HEK293T (cell line): ENCODE results near the gene RIPPLY1.

Source experiments
- CTCF ChIA-PET: fragments of 350-600 bp; formaldehyde crosslinking; extraction: SDS; loops from one replicate; lab custom pipeline; 2021; ENCODE audit warnings: antibody characterized with exemption, inconsistent platforms; lab: Yijun Ruan, JAX
- POLR2A ChIA-PET: fragments of 350-600 bp; formaldehyde crosslinking; extraction: SDS; loops from one replicate; lab custom pipeline; 2020; ENCODE audit warnings: antibody characterized with exemption, inconsistent platforms; lab: Yijun Ruan, JAX
- DNase-seq: peaks from one replicate; pipeline ENCODE4 v3.0.0; 2012; ENCODE audit warnings: mixed read lengths; ENCODE audit errors: extremely low spot score
- ARNT ChIP-seq: fragments of 450-650 bp; IDR thresholded peaks from 2 replicates; pipeline ENCODE4 v1.6.1; 2017; ENCODE audit warnings: mild to moderate bottlenecking
- BHLHE40 ChIP-seq: fragments of 450-650 bp; IDR thresholded peaks from 2 replicates; pipeline ENCODE4 v1.6.1; 2016; ENCODE audit warnings: mild to moderate bottlenecking, moderate library complexity, borderline replicate concordance
- CTBP1 ChIP-seq: fragments of 450-650 bp; IDR thresholded peaks from 2 replicates; pipeline ENCODE4 v1.6.1; 2016; ENCODE audit warnings: borderline replicate concordance
- ELF4 ChIP-seq: fragments of 450-650 bp; IDR thresholded peaks from 2 replicates; pipeline ENCODE4 v1.6.1; 2017; ENCODE audit warnings: antibody characterized with exemption
- FOXA1 ChIP-seq: fragments of 450-650 bp; IDR thresholded peaks from 2 replicates; pipeline ENCODE4 v1.6.1; 2016; ENCODE audit warnings: mild to moderate bottlenecking
- FOXK2 ChIP-seq: fragments of 450-650 bp; IDR thresholded peaks from 2 replicates; pipeline ENCODE4 v1.6.1; 2016; ENCODE audit warnings: mild to moderate bottlenecking
- FOXM1 ChIP-seq: fragments of 450-650 bp; IDR thresholded peaks from 2 replicates; pipeline ENCODE4 v1.6.1; 2017; ENCODE audit warnings: mild to moderate bottlenecking, borderline replicate concordance
- HDGF ChIP-seq: fragments of 450-650 bp; IDR thresholded peaks from 2 replicates; pipeline ENCODE4 v1.6.1; 2017; ENCODE audit warnings: antibody characterized with exemption, borderline replicate concordance
- L3MBTL2 ChIP-seq: fragments of 450-650 bp; conservative IDR thresholded peaks from 2 replicates; pipeline ENCODE4 v1.6.1; 2016; ENCODE audit warnings: mild to moderate bottlenecking
- LEF1 ChIP-seq: fragments of 450-650 bp; IDR thresholded peaks from 2 replicates; pipeline ENCODE4 v1.6.1; 2017; ENCODE audit warnings: mild to moderate bottlenecking, borderline replicate concordance
- NFRKB ChIP-seq: fragments of 450-650 bp; IDR thresholded peaks from 2 replicates; pipeline ENCODE4 v1.6.1; 2016; ENCODE audit warnings: mild to moderate bottlenecking, moderate library complexity
- PKNOX1 ChIP-seq: fragments of 450-650 bp; IDR thresholded peaks from 2 replicates; pipeline ENCODE4 v1.6.1; 2016
- SP1 ChIP-seq: fragments of 450-650 bp; IDR thresholded peaks from 2 replicates; pipeline ENCODE4 v1.6.1; 2017
- SUZ12 ChIP-seq: fragments of 450-650 bp; IDR thresholded peaks from 2 replicates; pipeline ENCODE4 v1.6.1; 2016; ENCODE audit warnings: mild to moderate bottlenecking
- TARDBP ChIP-seq: fragments of 450-650 bp; IDR thresholded peaks from 2 replicates; pipeline ENCODE4 v1.6.1; 2016
- ZNF384 ChIP-seq: fragments of 450-650 bp; IDR thresholded peaks from 2 replicates; pipeline ENCODE4 v1.6.1; 2016

Gene RIPPLY1

GRCh38 chrX:106899276-106899675 is 3.9 kb downstream of the RIPPLY1 start:
- POLR2A ChIA-PET = no interaction called here
- CTCF ChIA-PET = interaction anchor here (0.6 to 1.3 kb wide), 3 partner anchors 83 to 271 kb away, joined by 3 read pairs; no protein-coding TSS in a partner anchor
- TF ChIP-seq FOXM1 (no peak), BHLHE40 (no peak), TARDBP (no peak), HDGF (no peak), ARNT (no peak), FOXK2 (no peak), LEF1 (no peak), L3MBTL2 (no peak), NFRKB (no peak), ZNF384 (no peak)
- no peak for DNase-seq

GRCh38 chrX:106898462-106898861 is 4.7 kb downstream of the RIPPLY1 start:
- DNase-seq = peak; percentile 67
- TF ChIP-seq FOXK2 = no peak
- TF ChIP-seq SP1 = no peak
- TF ChIP-seq TARDBP = no peak
- TF ChIP-seq HDGF = no peak
- no peak for TF ChIP-seq CTBP1
- TF ChIP-seq FOXA1 = no peak
- TF ChIP-seq ARNT = no peak
- no peak for TF ChIP-seq LEF1
- no peak for TF ChIP-seq PKNOX1
- TF ChIP-seq FOXM1 = no peak
- no peak for TF ChIP-seq NFRKB
- no peak for TF ChIP-seq L3MBTL2
- TF ChIP-seq SUZ12 = no peak
- TF ChIP-seq BHLHE40 = no peak
- no peak for TF ChIP-seq ZNF384
- no peak for TF ChIP-seq ELF4
- POLR2A ChIA-PET = interaction anchor here (0.9 kb wide), 1 partner anchor 92 kb away, joined by 3 read pairs; no protein-coding TSS in a partner anchor
- CTCF ChIA-PET = interaction anchor here (0.6 to 1.7 kb wide), 8 partner anchors 24 to 883 kb away, joined by 3 to 7 read pairs (median 3); no protein-coding TSS in a partner anchor

- DNase-seq = no peak
- TF ChIP-seq ARNT (no peak), ELF4 (no peak), FOXM1 (no peak)
- ChIA-PET POLR2A (no interaction called here), CTCF (interaction anchor here (0.6 to 1.7 kb wide), 3 partner anchors 13 to 63 kb away, joined by 3 to 7 read pairs (median 6); no protein-coding TSS in a partner anchor)
These were observed 5.9 kb downstream of the RIPPLY1 start for GRCh38 chrX:106897259-106897658.

- CTCF ChIA-PET = interaction anchor here (0.6 to 2.0 kb wide), 10 partner anchors 9 to 760 kb away, joined by 3 to 22 read pairs (median 4); partner anchors contain the start of gene RIPPLY1
- POLR2A ChIA-PET = interaction anchor here (1.1 kb wide), 1 partner anchor 10 kb away, joined by 3 read pairs; no protein-coding TSS in a partner anchor
These were observed 8.1 kb downstream of the RIPPLY1 start for GRCh38 chrX:106894978-106895452.

GRCh38 chrX:106894392-106894909 is 8.7 kb downstream of the RIPPLY1 start:
- ChIA-PET CTCF (interaction anchor here (0.6 to 2.0 kb wide), 14 partner anchors 10 to 1105 kb away, joined by 3 to 22 read pairs (median 3); partner anchors contain the start of gene RIPPLY1), POLR2A (interaction anchor here (1.1 kb wide), 1 partner anchor 11 kb away, joined by 3 read pairs; no protein-coding TSS in a partner anchor)
- TF ChIP-seq TARDBP (no peak), SP1 (no peak), ELF4 (no peak), HDGF (no peak), BHLHE40 (no peak), NFRKB (no peak), LEF1 (no peak), CTBP1 (no peak), SUZ12 (no peak), PKNOX1 (no peak), FOXM1 (no peak)
- peak; percentile 85 for DNase-seq

More at GRCh38 chrX:106894978-106895452, 8.1 kb downstream of the RIPPLY1 start:
- TF ChIP-seq SP1 (no peak), BHLHE40 (no peak), NFRKB (no peak), FOXA1 (no peak), FOXM1 (no peak), ARNT (no peak), ELF4 (no peak), LEF1 (no peak), L3MBTL2 (no peak), PKNOX1 (no peak), TARDBP (no peak), SUZ12 (no peak), ZNF384 (no peak), FOXK2 (no peak), HDGF (no peak), CTBP1 (no peak)
- no peak for DNase-seq
